SU-DHL-6 (cell line): ENCODE data around the gene IRF1.

ENCODE experiments used
- H2AFZ ChIP-seq: fragments of 200-600 bp; sonication (generic); 2 replicates; pipeline ENCODE4 v1.6.1; 2014; ENCODE audit warnings: low read depth, mild to moderate bottlenecking, moderate library complexity, mixed read lengths, antibody characterized with exemption, low read length; ENCODE audit not compliant: severe bottlenecking
- H3F3A ChIP-seq: fragments of 200-600 bp; shearing (Covaris generic); 2 replicates; pipeline ENCODE4 v1.6.0; 2016; ENCODE audit warnings: antibody characterized with exemption, mild to moderate bottlenecking; ENCODE audit not compliant: insufficient read depth
- H3K27ac ChIP-seq: fragments of 200-600 bp; sonication (generic); 2 replicates; pipeline ENCODE4 v1.5.1; 2016; ENCODE audit warnings: low read depth, mild to moderate bottlenecking, low read length, moderate library complexity, mixed read lengths
- H3K27me3 ChIP-seq: fragments of 200-600 bp; sonication (generic), shearing (Covaris generic); 2 replicates; pipeline ENCODE4 v1.6.0; 2014; ENCODE audit warnings: mild to moderate bottlenecking, low read length
- H3K36me3 ChIP-seq: fragments of 200-600 bp; sonication (generic); 2 replicates; pipeline ENCODE4 v1.6.1; 2014; ENCODE audit warnings: mild to moderate bottlenecking, low read length, mixed read lengths
- H3K4me2 ChIP-seq: fragments of 300-600, 200-600 bp; shearing (Covaris generic), sonication (generic); 2 replicates; pipeline ENCODE4 v1.6.0; 2014; ENCODE audit warnings: low read length, low read depth, mild to moderate bottlenecking; ENCODE audit not compliant: poor library complexity, severe bottlenecking
- H3K4me3 ChIP-seq: fragments of 200-600 bp; sonication (generic); 2 replicates; pipeline ENCODE4 v1.5.1; 2014; ENCODE audit warnings: antibody characterized with exemption, low read length, mild to moderate bottlenecking, mixed read lengths; ENCODE audit not compliant: insufficient read depth, poor library complexity, severe bottlenecking
- H3K79me2 ChIP-seq: fragments of 200-600 bp; sonication (generic); 2 replicates; pipeline ENCODE4 v1.6.1; 2014; ENCODE audit warnings: mild to moderate bottlenecking, low read length, moderate library complexity; ENCODE audit not compliant: insufficient read depth
- H3K9ac ChIP-seq: fragments of 200-600 bp; sonication (generic); 2 replicates; pipeline ENCODE4 v1.7.0; 2014; ENCODE audit warnings: mild to moderate bottlenecking, low read length
- H3K9me2 ChIP-seq: fragments of 200-600 bp; sonication (generic); replicated peaks from 2 replicates; pipeline ENCODE4 v1.6.1; 2014; ENCODE audit warnings: low read length; ENCODE audit not compliant: insufficient read depth
- H3K9me3 ChIP-seq: fragments of 200-600 bp; sonication (generic); 2 replicates; pipeline ENCODE4 v1.6.1; 2014; ENCODE audit warnings: low read length, mixed read lengths; ENCODE audit not compliant: insufficient read depth
- H4K20me1 ChIP-seq: fragments of 200-600 bp; sonication (generic); 2 replicates; pipeline ENCODE4 v1.6.1; 2014; ENCODE audit warnings: low read depth, mild to moderate bottlenecking, antibody characterized with exemption, low read length, moderate library complexity, mixed read lengths
- EZH2phosphoT487 ChIP-seq: fragments of 200-600 bp; sonication (generic), shearing (Covaris generic); conservative IDR thresholded peaks from 2 replicates; pipeline ENCODE4 v1.6.1; 2018; ENCODE audit warnings: mild to moderate bottlenecking, antibody characterized with exemption, low read length, moderate library complexity, mixed read lengths
- TF ChIP-seq, protein P1 (sequence below): fragments of 200-600 bp; sonication (generic); IDR thresholded peaks from one replicate; pipeline ENCODE4 v1.5.1; 2017; ENCODE audit warnings: antibody characterized with exemption, mild to moderate bottlenecking, low read length, moderate library complexity; ENCODE audit not compliant: insufficient read depth, poor library complexity, severe bottlenecking

IRF1 gene

GRCh38 chr5:132433141-132433540, 57.4 kb downstream of the IRF1 start:
- Histone ChIP-seq H3K36me3 (no peaks in the 10 kb centered on the region), H3K9ac (no peak overlapping the region), H2AFZ (no peak overlapping the region), H4K20me1 (no peaks in the 10 kb centered on the region), H3K79me2 (no peaks in the 10 kb centered on the region), H3F3A (no peaks in the 10 kb centered on the region), H3K4me3 (no peak overlapping the region), H3K27ac (no peak overlapping the region), H3K27me3 (no peaks in the 10 kb centered on the region), H3K9me2 (no peaks in the 10 kb centered on the region), H3K4me2 (no peak overlapping the region), H3K9me3 (no peaks in the 10 kb centered on the region)
- TF ChIP-seq EZH2phosphoT487: no peak
- TF ChIP-seq, protein P1, sequence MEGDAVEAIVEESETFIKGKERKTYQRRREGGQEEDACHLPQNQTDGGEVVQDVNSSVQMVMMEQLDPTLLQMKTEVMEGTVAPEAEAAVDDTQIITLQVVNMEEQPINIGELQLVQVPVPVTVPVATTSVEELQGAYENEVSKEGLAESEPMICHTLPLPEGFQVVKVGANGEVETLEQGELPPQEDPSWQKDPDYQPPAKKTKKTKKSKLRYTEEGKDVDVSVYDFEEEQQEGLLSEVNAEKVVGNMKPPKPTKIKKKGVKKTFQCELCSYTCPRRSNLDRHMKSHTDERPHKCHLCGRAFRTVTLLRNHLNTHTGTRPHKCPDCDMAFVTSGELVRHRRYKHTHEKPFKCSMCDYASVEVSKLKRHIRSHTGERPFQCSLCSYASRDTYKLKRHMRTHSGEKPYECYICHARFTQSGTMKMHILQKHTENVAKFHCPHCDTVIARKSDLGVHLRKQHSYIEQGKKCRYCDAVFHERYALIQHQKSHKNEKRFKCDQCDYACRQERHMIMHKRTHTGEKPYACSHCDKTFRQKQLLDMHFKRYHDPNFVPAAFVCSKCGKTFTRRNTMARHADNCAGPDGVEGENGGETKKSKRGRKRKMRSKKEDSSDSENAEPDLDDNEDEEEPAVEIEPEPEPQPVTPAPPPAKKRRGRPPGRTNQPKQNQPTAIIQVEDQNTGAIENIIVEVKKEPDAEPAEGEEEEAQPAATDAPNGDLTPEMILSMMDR: no peak

GRCh38 chr5:132431632-132432031, 58.9 kb downstream of the IRF1 start:
- H3K27me3 ChIP-seq: no peaks in the 10 kb centered on the region
- H3K4me3 ChIP-seq: no peak overlapping the region
- no peak overlapping the region for H3K27ac ChIP-seq
- H3K9me3 ChIP-seq: no peaks in the 10 kb centered on the region
- no peaks in the 10 kb centered on the region for H4K20me1 ChIP-seq
- no peaks in the 10 kb centered on the region for H3K79me2 ChIP-seq
- no peak for TF ChIP-seq EZH2phosphoT487
- TF ChIP-seq, protein P1: no peak
- H3K4me2 ChIP-seq: no peak overlapping the region
- no peaks in the 10 kb centered on the region for H3K9me2 ChIP-seq
- H3K9ac ChIP-seq: no peak overlapping the region
- no peaks in the 10 kb centered on the region for H3K36me3 ChIP-seq
- H2AFZ ChIP-seq: no peak overlapping the region
- H3F3A ChIP-seq: no peaks in the 10 kb centered on the region
